Measurements from ENCODE around the gene EHMT1.
A peak's percentile ranks its signal among the peaks of the same experiment; 100 is the strongest.

EHMT1 gene

GRCh38 chr9:137650259-137650658 is 31.5 kb downstream of the EHMT1 start:
- Histone ChIP-seq H3K9ac (ENCODE audit: low read depth, low read length) (no peak overlapping the region), H3K36me3 (ENCODE audit: insufficient read depth, low read length) (peaks cover 16% of the 10 kb centered on the region), H3K27ac (ENCODE audit: low read depth, low read length) (no peak overlapping the region), H3K27me3 (ENCODE audit: insufficient read depth, low read length) (no peaks in the 10 kb centered on the region), H3K4me3 (ENCODE audit: low read length) (no peak overlapping the region), H3K4me1 (ENCODE audit: insufficient read depth, low read length) (no peaks in the 10 kb centered on the region; the same call in 1 of the 2 replicates), H3K9me3 (ENCODE audit: insufficient read depth, low read depth, low read length) (no peaks in the 10 kb centered on the region)
- WGBS: 95% methylated on average over 2 of the region's 2 CpGs

GRCh38 chr9:137650779-137651178 is 32.0 kb downstream of the EHMT1 start:
- no peak overlapping the region for H3K27ac ChIP-seq (ENCODE audit: low read depth, low read length)
- H3K9me3 ChIP-seq (ENCODE audit: insufficient read depth, low read depth, low read length): no peaks in the 10 kb centered on the region
- H3K4me1 ChIP-seq (ENCODE audit: insufficient read depth, low read length): no peaks in the 10 kb centered on the region
- no peak overlapping the region for H3K9ac ChIP-seq (ENCODE audit: low read depth, low read length)
- peaks cover 14% of the 10 kb centered on the region for H3K36me3 ChIP-seq (ENCODE audit: insufficient read depth, low read length)
- H3K27me3 ChIP-seq (ENCODE audit: insufficient read depth, low read length): no peaks in the 10 kb centered on the region
- H3K4me3 ChIP-seq (ENCODE audit: low read length): no peak overlapping the region
- WGBS: 98% methylated on average over 7 of the region's 7 CpGs

- Histone ChIP-seq H3K36me3 (ENCODE audit: insufficient read depth, low read length) (peaks cover 5% of the 10 kb centered on the region; the same call in 1 of the 2 replicates), H3K27ac (ENCODE audit: low read depth, low read length) (no peak overlapping the region), H3K4me1 (ENCODE audit: insufficient read depth, low read length) (no peaks in the 10 kb centered on the region), H3K4me3 (ENCODE audit: low read length) (no peak overlapping the region), H3K9ac (ENCODE audit: low read depth, low read length) (no peak overlapping the region), H3K27me3 (ENCODE audit: insufficient read depth, low read length) (no peaks in the 10 kb centered on the region), H3K9me3 (ENCODE audit: insufficient read depth, low read depth, low read length) (no peaks in the 10 kb centered on the region)
- 93% methylated on average over 5 of the region's 6 CpGs for WGBS
Observed at GRCh38 chr9:137656416-137656815, 37.6 kb downstream of the EHMT1 start.

GRCh38 chr9:137657606-137658005 is 38.8 kb downstream of the EHMT1 start:
- Histone ChIP-seq H3K4me3 (ENCODE audit: low read length) (no peak overlapping the region), H3K9ac (ENCODE audit: low read depth, low read length) (no peak overlapping the region), H3K4me1 (ENCODE audit: insufficient read depth, low read length) (no peaks in the 10 kb centered on the region), H3K27me3 (ENCODE audit: insufficient read depth, low read length) (no peaks in the 10 kb centered on the region), H3K9me3 (ENCODE audit: insufficient read depth, low read depth, low read length) (no peaks in the 10 kb centered on the region), H3K27ac (ENCODE audit: low read depth, low read length) (no peak overlapping the region), H3K36me3 (ENCODE audit: insufficient read depth, low read length) (no peaks in the 10 kb centered on the region; the same call in 1 of the 2 replicates)
- WGBS: 97% methylated on average over 2 of the region's 2 CpGs

- H3K36me3 ChIP-seq (ENCODE audit: insufficient read depth, low read length): no peaks in the 10 kb centered on the region; the same call in 1 of the 2 replicates
- H3K27me3 ChIP-seq (ENCODE audit: insufficient read depth, low read length): no peaks in the 10 kb centered on the region
- no peak overlapping the region for H3K27ac ChIP-seq (ENCODE audit: low read depth, low read length)
- 100% methylated on average over 1 of the region's 2 CpGs for WGBS
- peaks cover 10% of the 10 kb centered on the region for H3K4me1 ChIP-seq (ENCODE audit: insufficient read depth, low read length)
- H3K9ac ChIP-seq (ENCODE audit: low read depth, low read length): no peak overlapping the region
- no peak overlapping the region for H3K4me3 ChIP-seq (ENCODE audit: low read length)
- no peaks in the 10 kb centered on the region for H3K9me3 ChIP-seq (ENCODE audit: insufficient read depth, low read depth, low read length)
Observed at GRCh38 chr9:137658781-137659180, 40.0 kb downstream of the EHMT1 start.

- Histone ChIP-seq H3K36me3 (ENCODE audit: insufficient read depth, low read length) (no peaks in the 10 kb centered on the region; the same call in 1 of the 2 replicates), H3K4me3 (ENCODE audit: low read length) (no peak overlapping the region), H3K9me3 (ENCODE audit: insufficient read depth, low read depth, low read length) (no peaks in the 10 kb centered on the region), H3K27me3 (ENCODE audit: insufficient read depth, low read length) (no peaks in the 10 kb centered on the region), H3K9ac (ENCODE audit: low read depth, low read length) (no peak overlapping the region), H3K4me1 (ENCODE audit: insufficient read depth, low read length) (peaks cover 23% of the 10 kb centered on the region), H3K27ac (ENCODE audit: low read depth, low read length) (no peak overlapping the region)
- 95% methylated on average over 4 of the region's 4 CpGs for WGBS
Observed at GRCh38 chr9:137660144-137660543, 41.3 kb downstream of the EHMT1 start.

- H3K4me3 ChIP-seq (ENCODE audit: low read length): no peak overlapping the region
- no peaks in the 10 kb centered on the region for H3K9me3 ChIP-seq (ENCODE audit: insufficient read depth, low read depth, low read length)
- no peak overlapping the region for H3K9ac ChIP-seq (ENCODE audit: low read depth, low read length)
- no peaks in the 10 kb centered on the region for H3K36me3 ChIP-seq (ENCODE audit: insufficient read depth, low read length)
- H3K27ac ChIP-seq (ENCODE audit: low read depth, low read length): no peak overlapping the region
- H3K4me1 ChIP-seq (ENCODE audit: insufficient read depth, low read length): peaks cover 57% of the 10 kb centered on the region
- no peaks in the 10 kb centered on the region for H3K27me3 ChIP-seq (ENCODE audit: insufficient read depth, low read length)
- 95% methylated on average over 3 of the region's 4 CpGs for WGBS
Observed at GRCh38 chr9:137663584-137663983, 44.8 kb downstream of the EHMT1 start.

- 0 out of 2 replicates have a peak overlapping the region, but pooled peaks have one; percentile 19 for H3K9ac ChIP-seq (ENCODE audit: low read depth, low read length)
- H3K27ac ChIP-seq (ENCODE audit: low read depth, low read length): peak overlapping the region; percentile 87; the same call in 1 of the 2 replicates
- H3K4me1 ChIP-seq (ENCODE audit: insufficient read depth, low read length): peaks cover 58% of the 10 kb centered on the region
- H3K27me3 ChIP-seq (ENCODE audit: insufficient read depth, low read length): no peaks in the 10 kb centered on the region
- H3K4me3 ChIP-seq (ENCODE audit: low read length): no peak overlapping the region
- no peaks in the 10 kb centered on the region for H3K9me3 ChIP-seq (ENCODE audit: insufficient read depth, low read depth, low read length)
- H3K36me3 ChIP-seq (ENCODE audit: insufficient read depth, low read length): no peaks in the 10 kb centered on the region
- WGBS: 73% methylated on average over 6 of the region's 7 CpGs
Observed at GRCh38 chr9:137664676-137665075, 45.9 kb downstream of the EHMT1 start.

GRCh38 chr9:137665226-137665625 is 46.4 kb downstream of the EHMT1 start:
- Histone ChIP-seq H3K27ac (ENCODE audit: low read depth, low read length) (peak overlapping the region; percentile 87), H3K9ac (ENCODE audit: low read depth, low read length) (peak overlapping the region; percentile 69; the same call in 1 of the 2 replicates)
- 92% methylated on average over 7 of the region's 7 CpGs for WGBS

GRCh38 chr9:137665697-137666512 is 47.1 kb downstream of the EHMT1 start:
- WGBS: 48% methylated on average over 18 of the region's 18 CpGs
- Histone ChIP-seq H3K36me3 (ENCODE audit: insufficient read depth, low read length) (no peaks in the 10 kb centered on the region), H3K27me3 (ENCODE audit: insufficient read depth, low read length) (no peaks in the 10 kb centered on the region), H3K9ac (ENCODE audit: low read depth, low read length) (peak overlapping the region; percentile 69), H3K4me3 (ENCODE audit: low read length) (no peak overlapping the region), H3K27ac (ENCODE audit: low read depth, low read length) (peak overlapping the region; percentile 87), H3K9me3 (ENCODE audit: insufficient read depth, low read depth, low read length) (no peaks in the 10 kb centered on the region), H3K4me1 (ENCODE audit: insufficient read depth, low read length) (peaks cover 68% of the 10 kb centered on the region)

More at GRCh38 chr9:137665226-137665625, 46.4 kb downstream of the EHMT1 start:
- Histone ChIP-seq H3K27me3 (ENCODE audit: insufficient read depth, low read length) (no peaks in the 10 kb centered on the region), H3K36me3 (ENCODE audit: insufficient read depth, low read length) (no peaks in the 10 kb centered on the region), H3K4me3 (ENCODE audit: low read length) (no peak overlapping the region), H3K9me3 (ENCODE audit: insufficient read depth, low read depth, low read length) (no peaks in the 10 kb centered on the region), H3K4me1 (ENCODE audit: insufficient read depth, low read length) (peaks cover 61% of the 10 kb centered on the region)

GRCh38 chr9:137666513-137666822 is 47.7 kb downstream of the EHMT1 start:
- H3K4me1 ChIP-seq (ENCODE audit: insufficient read depth, low read length): peaks cover 71% of the 10 kb centered on the region

More at GRCh38 chr9:137666513-137666822, 47.7 kb downstream of the EHMT1 start:
- Histone ChIP-seq H3K9ac (ENCODE audit: low read depth, low read length) (peak overlapping the region; percentile 69), H3K27ac (ENCODE audit: low read depth, low read length) (peak overlapping the region; percentile 87), H3K4me3 (ENCODE audit: low read length) (peak overlapping the region; percentile 4; the same call in 1 of the 2 replicates), H3K27me3 (ENCODE audit: insufficient read depth, low read length) (no peaks in the 10 kb centered on the region), H3K36me3 (ENCODE audit: insufficient read depth, low read length) (no peaks in the 10 kb centered on the region), H3K9me3 (ENCODE audit: insufficient read depth, low read depth, low read length) (no peaks in the 10 kb centered on the region)
- 47% methylated on average over 8 of the region's 8 CpGs for WGBS
